Globus pallidus (tissue), 1 donor: Measurements from ENCODE around the gene ARHGAP44.
A peak's percentile ranks its signal among the peaks of the same experiment; 100 is the strongest.

ENCODE experiments used
- DNase-seq: peaks from one replicate; pipeline ENCODE4 v3.0.0-alpha.2; 2015; ENCODE audit warnings: low spot score

ARHGAP44 gene

GRCh38 chr17:12995106-12995895 lies 206.0 kb downstream of the ARHGAP44 start:
- no peak for DNase-seq

GRCh38 chr17:12995896-12996295 lies 206.6 kb downstream of the ARHGAP44 start:
- no peak for DNase-seq

GRCh38 chr17:12996357-12996756 lies 207.1 kb downstream of the ARHGAP44 start:
- DNase-seq: no peak

- no peak for DNase-seq
Observed at GRCh38 chr17:12996941-12997340, 207.6 kb downstream of the ARHGAP44 start.

- no peak for DNase-seq
Observed at GRCh38 chr17:12998461-12998860, 209.2 kb downstream of the ARHGAP44 start.

GRCh38 chr17:12998874-12999273 lies 209.6 kb downstream of the ARHGAP44 start:
- DNase-seq: no peak

- DNase-seq: no peak
Observed at GRCh38 chr17:13000561-13000960, 211.3 kb downstream of the ARHGAP44 start.

GRCh38 chr17:13001991-13002615 lies 212.8 kb downstream of the ARHGAP44 start:
- DNase-seq: no peak

GRCh38 chr17:13002761-13003453 lies 213.6 kb downstream of the ARHGAP44 start:
- DNase-seq: peak; percentile 45

- DNase-seq: no peak
Observed at GRCh38 chr17:13003454-13003851, 214.2 kb downstream of the ARHGAP44 start.

GRCh38 chr17:13003927-13004326 lies 214.6 kb downstream of the ARHGAP44 start:
- DNase-seq: no peak

- DNase-seq: no peak
Observed at GRCh38 chr17:13004336-13004735, 215.0 kb downstream of the ARHGAP44 start.

- no peak for DNase-seq
Observed at GRCh38 chr17:13005530-13005929, 216.2 kb downstream of the ARHGAP44 start.

GRCh38 chr17:13008461-13008860 lies 219.2 kb downstream of the ARHGAP44 start:
- no peak for DNase-seq

- DNase-seq: no peak
Observed at GRCh38 chr17:13010959-13011358, 221.7 kb downstream of the ARHGAP44 start.

GRCh38 chr17:13014801-13015200 lies 225.5 kb downstream of the ARHGAP44 start:
- DNase-seq: no peak

GRCh38 chr17:13016881-13017654 lies 227.8 kb downstream of the ARHGAP44 start:
- no peak for DNase-seq

- DNase-seq: peak; percentile 99
Observed at GRCh38 chr17:13017655-13018459, 228.6 kb downstream of the ARHGAP44 start, which contains the start of gene ELAC2. TSS of gene ELAC2 (minus strand) at chr17:13018027. CDS start at chr17:13017947, 80 bp downstream.

- no peak for DNase-seq
Observed at GRCh38 chr17:13024016-13024415, 234.7 kb downstream of the ARHGAP44 start.

GRCh38 chr17:13024526-13025257 lies 235.4 kb downstream of the ARHGAP44 start:
- peak; percentile 48 for DNase-seq

GRCh38 chr17:13025258-13025627 lies 235.9 kb downstream of the ARHGAP44 start:
- DNase-seq: no peak
